ENCODE data around the gene ZNF227.
"Not testable (repeated sequence)": the region's sequence is repeated elsewhere in the genome, so short reads cannot be mapped to it uniquely, and the experiment has no call there.

DNA sequence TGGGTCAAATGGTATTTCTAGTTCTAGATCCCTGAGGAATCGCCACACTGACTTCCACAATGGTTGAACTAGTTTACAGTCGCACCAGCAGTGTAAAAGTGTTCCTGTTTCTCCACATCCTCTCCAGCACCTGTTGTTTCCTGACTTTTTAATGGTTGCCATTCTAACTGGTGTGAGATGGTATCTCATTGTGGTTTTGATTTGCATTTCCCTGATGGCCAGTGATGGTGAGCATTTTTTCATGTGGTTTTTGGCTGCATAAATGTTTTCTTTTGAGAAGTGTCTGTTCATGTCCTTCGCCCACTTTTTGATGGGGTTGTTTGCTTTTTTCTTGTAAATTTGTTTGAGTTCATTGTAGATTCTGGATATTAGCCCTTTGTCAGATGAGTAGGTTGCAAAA, 9.0 kb downstream of the ZNF227 start:
- TF ChIP-seq, protein P1, sequence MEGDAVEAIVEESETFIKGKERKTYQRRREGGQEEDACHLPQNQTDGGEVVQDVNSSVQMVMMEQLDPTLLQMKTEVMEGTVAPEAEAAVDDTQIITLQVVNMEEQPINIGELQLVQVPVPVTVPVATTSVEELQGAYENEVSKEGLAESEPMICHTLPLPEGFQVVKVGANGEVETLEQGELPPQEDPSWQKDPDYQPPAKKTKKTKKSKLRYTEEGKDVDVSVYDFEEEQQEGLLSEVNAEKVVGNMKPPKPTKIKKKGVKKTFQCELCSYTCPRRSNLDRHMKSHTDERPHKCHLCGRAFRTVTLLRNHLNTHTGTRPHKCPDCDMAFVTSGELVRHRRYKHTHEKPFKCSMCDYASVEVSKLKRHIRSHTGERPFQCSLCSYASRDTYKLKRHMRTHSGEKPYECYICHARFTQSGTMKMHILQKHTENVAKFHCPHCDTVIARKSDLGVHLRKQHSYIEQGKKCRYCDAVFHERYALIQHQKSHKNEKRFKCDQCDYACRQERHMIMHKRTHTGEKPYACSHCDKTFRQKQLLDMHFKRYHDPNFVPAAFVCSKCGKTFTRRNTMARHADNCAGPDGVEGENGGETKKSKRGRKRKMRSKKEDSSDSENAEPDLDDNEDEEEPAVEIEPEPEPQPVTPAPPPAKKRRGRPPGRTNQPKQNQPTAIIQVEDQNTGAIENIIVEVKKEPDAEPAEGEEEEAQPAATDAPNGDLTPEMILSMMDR (optimal IDR thresholded peaks at IDR 0.05 in 1 of 3, IDR thresholded peaks at IDR 0.05 in 1 of 3, conservative IDR thresholded peaks at IDR 0.05 in 1 of 3; ENCODE audit: extremely low read depth in 1 of 3, insufficient read depth in 2 of 3, low read length in 3 of 3): not testable (repeated sequence)
- not testable (repeated sequence) for TF ChIP-seq EZH2 (IDR thresholded peaks at IDR 0.05; ENCODE audit: low read length)

Measured in keratinocyte (primary cell).